A673 (cell line): ENCODE measurements around the gene NELL1.

Experiments
- CTCF ChIP-seq: fragments of 300-800, 200-600 bp; sonication (generic); conservative IDR thresholded peaks from 2 replicates; pipeline ENCODE4 v1.5.1; 2017; ENCODE audit warnings: low read depth, mild to moderate bottlenecking, antibody characterized with exemption, low read length, moderate library complexity, mixed read lengths
- EZH2 ChIP-seq: fragments of 200-600 bp; sonication (generic); IDR thresholded peaks from 2 replicates; pipeline ENCODE4 v1.6.1; 2017; ENCODE audit warnings: borderline replicate concordance, low read depth, mild to moderate bottlenecking, mixed read lengths, antibody characterized with exemption, low read length; ENCODE audit not compliant: poor library complexity, severe bottlenecking

- TF ChIP-seq CTCF (no peak), EZH2 (no peak)
Measured at GRCh38 chr11:20795005-20795404, 125.6 kb downstream of the NELL1 start.
